HG03159 (cell line): ENCODE results near the gene ELMOD2.
"Not testable (repeated sequence)": the region's sequence is repeated elsewhere in the genome, so short reads cannot be mapped to it uniquely, and the experiment has no call there.

ENCODE experiments used
- ATAC-seq: cut with Tn5 transposase; IDR thresholded peaks from one replicate; pipeline ENCODE4 v1.9.1; 2021; ENCODE audit warnings: mild to moderate bottlenecking, moderate library complexity; ENCODE audit not compliant: unreplicated experiment

ELMOD2 gene, protein sequence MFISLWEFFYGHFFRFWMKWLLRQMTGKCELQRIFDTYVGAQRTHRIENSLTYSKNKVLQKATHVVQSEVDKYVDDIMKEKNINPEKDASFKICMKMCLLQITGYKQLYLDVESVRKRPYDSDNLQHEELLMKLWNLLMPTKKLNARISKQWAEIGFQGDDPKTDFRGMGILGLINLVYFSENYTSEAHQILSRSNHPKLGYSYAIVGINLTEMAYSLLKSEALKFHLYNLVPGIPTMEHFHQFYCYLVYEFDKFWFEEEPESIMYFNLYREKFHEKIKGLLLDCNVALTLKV

GRCh38 chr4:140523857-140524742, at the start of gene ELMOD2:
Gene ELMOD2, plus strand, starts transcription at chr4:140524168. Its CDS starts 1,261 bp downstream, at chr4:140525429.
- peak; percentile 100 for ATAC-seq

DNA sequence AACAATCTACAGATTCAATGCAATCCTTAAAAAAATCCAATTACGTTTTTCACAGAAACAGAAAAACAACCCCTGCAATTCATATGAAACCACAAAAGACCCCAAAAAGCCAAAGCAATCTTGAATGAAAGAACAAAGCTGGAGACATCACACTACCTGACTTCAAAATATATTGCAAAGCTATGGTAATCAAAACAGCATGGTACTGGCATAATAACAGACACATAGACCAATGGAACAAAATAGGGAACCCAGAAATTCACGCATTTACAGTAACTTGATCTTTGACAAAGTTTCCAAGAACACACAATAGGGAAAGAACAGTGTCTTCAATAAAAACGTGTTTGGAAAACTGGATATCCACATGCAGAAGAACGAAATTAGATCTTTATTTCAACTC, 40.5 kb upstream of the ELMOD2 start:
- ATAC-seq: no peak

DNA sequence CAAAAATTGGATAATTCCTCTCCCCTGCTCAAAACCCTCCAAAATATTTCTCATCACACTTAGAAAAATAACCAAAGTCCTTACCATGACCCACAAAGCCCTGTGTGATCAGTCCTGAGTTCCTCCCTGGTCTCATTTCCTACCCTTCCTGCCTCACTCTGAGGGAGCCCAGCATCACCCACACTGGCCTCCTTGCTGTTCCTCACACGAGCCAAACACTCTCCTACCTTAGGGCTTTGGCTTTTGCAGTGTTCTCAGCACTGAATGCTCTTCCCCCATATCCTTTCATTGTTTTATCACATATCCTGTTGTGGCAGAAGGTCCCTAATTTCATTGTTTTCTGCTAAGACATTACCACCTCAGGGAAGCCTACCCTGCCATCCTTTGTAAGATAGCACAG, 38.0 kb upstream of the ELMOD2 start:
- ATAC-seq: no peak

DNA sequence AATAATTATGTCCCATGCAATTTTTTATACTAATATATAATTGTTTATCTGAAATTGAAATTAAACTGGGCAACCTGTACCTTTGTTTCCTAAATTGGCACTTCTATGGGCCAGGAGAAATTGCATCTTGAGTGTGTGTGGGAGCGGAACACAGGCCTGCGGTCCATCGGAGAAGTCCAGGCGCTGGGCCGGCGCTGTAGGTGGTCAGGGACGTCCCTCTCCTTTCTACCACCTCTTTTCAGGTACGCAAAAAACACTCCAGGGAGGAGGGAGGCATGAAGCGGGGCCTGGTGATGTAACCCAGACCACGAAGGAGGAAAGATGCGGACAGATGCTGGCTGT, 26.6 kb upstream of the ELMOD2 start:
- ATAC-seq: no peak

GRCh38 chr4:140497747-140498636, 26.0 kb upstream of the ELMOD2 start, which contains the start of gene MGAT4D:
Gene MGAT4D, minus strand, starts transcription at chr4:140498293. Its CDS starts 71 bp downstream, at chr4:140498222.
- ATAC-seq: no peak

DNA sequence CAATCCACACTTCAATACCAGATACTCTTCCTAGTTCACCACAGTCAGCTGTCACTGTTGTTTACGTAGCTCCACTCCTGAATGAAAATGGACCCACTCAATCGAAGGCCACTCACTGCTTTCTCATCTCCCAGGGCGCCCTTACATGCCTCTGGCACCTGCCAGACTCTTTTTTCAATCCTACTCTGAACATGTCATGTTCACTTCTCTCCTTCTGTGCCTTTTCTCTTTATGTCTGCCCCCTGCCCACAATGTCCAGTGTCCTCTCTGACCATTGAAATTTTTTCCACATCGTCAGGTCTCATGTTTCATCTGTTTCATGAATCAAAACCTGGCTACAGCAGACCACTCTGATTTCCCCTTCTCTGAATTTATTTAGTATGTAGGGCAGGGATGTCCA, 24.6 kb upstream of the ELMOD2 start:
- no peak for ATAC-seq

GRCh38 chr4:140504261-140504660, 19.7 kb upstream of the ELMOD2 start:
- ATAC-seq: no peak

- not testable (repeated sequence) for ATAC-seq
Measured at GRCh38 chr4:140513765-140514164, 10.2 kb upstream of the ELMOD2 start.

- no peak for ATAC-seq
Measured at GRCh38 chr4:140515423-140515822, 8.5 kb upstream of the ELMOD2 start.

GRCh38 chr4:140523370-140523856, 555 bp upstream of the ELMOD2 start:
- ATAC-seq: peak; percentile 8

DNA sequence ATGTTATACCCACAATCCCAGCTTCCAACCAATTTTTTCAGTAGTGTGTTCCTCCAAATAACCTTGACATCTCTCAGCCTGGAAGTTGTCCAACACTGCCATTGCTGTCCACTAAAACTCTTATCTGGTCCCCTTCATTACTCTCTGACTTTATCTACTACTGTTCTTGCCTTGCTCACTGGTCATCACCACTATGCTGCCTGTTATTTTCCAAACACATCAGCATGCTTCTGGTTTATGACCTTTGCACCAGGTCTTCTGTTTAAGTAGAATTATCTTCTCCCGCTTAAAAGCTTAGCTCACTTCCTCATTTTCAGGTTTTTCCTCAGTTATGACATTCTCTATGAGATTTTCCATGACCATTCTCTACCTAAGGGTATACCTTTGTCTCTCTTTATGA, 5.5 kb downstream of the ELMOD2 start:
- no peak for ATAC-seq

DNA sequence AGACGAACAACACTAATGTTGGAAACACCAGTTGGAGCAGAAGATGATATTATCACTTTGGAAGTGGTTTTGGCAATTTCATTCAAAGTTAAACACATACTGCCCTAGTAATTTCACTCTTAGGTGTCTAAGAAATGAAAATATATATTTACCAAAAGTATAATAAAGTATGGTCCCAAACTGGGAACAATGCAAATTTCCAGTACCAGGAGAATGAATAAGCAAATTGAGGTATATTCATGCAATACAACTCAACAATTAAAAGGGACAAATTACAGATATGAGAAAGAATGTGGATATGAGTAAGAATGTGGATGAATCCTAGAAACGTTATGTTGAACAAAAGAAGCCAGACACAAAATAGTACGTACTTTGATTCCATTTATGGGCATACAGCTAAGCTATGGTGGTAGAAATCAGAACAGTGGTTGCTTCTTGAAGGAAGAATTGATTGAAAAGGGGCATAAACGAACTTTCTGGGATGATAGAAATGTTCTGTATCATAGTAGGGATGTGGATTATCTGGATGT, 10.0 kb downstream of the ELMOD2 start:
- no peak for ATAC-seq

GRCh38 chr4:140556372-140557085, 32.6 kb downstream of the ELMOD2 start:
- ATAC-seq: peak; percentile 100

DNA sequence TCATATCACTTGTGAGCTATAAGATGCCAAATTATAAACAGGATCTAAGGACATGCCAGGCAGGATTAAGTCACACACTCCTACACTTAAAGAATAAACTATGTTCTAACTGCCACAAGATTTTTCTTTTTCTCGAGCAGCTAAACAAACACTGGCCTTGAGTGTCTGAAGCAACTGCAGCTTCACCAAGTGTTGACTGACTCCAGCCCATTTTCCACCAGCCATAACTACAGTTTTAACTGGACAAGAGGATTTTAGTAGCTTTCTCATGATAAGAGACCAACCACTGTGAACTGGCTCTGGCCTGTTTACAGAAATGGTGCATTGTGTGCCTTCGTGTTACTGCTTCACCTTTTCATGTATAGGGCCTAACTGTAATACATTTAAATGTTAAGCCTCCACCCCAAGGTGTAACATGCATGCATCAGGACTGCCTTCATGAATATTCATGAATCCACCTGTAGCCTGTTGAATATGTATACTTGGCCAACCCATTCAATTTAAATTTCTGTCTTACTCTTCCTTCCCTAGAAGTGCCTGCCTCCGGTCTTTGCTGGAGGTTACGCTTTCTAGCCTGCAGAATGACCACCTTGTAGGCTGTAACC, 34.0 kb downstream of the ELMOD2 start:
- no peak for ATAC-seq

DNA sequence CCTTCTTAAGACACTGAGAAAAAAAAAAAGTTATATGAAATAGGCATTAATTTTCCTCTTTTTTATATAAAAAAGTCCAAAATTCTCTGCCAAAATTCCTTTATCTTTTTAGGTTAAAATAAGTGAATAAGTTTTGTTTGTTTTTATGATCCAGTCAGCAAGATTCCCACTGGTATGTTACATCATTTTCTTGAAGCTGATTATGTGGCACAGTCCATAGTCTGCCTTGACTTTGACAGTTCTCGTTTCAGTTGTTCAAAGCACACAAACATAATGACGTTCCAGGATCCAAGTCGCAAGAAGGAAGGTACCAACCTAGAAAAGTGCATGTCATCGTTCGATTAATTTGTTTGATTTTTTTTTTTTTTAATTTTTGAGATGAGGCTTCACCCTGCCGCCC, 35.7 kb downstream of the ELMOD2 start:
- no peak for ATAC-seq

DNA sequence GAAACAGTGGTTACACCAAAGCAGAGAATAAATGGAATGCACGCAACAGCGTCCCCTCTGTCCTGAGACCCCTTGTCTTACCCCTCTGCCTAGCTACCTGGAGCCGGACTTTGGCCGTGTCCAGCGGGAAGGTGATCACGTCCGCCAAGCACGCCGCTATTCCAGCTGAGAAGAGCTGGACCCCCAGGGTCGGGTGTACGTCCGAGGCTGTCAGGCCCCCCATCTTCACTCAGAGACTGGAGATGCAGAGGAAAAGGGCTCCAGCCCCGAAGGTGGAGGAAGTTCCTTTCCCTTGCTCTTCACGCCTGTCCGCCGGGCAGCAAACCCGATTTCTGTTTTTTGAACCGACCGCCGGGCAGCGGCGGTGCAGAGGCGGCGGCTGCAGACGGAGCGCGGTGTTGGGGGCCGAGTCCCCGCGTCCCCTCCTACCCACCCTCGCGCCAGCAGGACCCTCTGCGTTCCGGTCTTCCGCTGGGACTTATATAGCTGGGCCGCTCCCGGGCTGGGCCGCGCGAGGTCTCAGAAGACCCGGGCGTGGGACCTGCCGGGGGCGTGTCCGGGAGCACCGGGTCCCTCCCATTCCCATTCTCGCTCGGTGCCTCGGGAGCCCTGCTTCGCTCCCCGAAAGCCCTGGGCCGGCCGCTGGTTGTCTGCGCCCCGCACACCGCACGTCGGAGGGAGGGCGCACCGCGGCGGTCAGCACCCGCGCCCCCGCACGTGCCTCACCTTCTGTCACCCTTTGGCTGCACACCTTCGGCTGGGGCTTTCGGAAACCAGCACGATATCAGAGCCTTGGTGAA, 44.7 kb downstream of the ELMOD2 start, which contains the start of gene UCP1:
TSS of gene UCP1 (minus strand) at position 455 of the 800 bp plus-strand sequence. CDS start at position 223, 232 bp downstream.
- ATAC-seq: no peak

DNA sequence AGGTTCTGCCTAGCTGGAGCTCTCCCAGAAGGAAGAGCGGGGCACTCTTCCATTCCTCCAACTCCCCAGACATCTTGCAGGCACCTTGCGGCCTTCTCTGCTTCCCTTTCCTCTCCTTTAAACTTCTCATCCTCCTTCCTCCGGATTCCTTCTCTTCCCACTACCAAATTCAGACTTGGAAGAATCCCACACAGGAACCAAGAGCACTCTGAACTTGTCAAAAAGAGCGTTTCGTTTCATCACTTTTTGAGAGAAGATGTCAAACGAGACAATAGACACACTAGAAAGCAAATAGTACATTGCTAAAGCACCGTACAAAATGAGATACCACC, 45.3 kb downstream of the ELMOD2 start:
- no peak for ATAC-seq

- ATAC-seq: no peak
Measured at GRCh38 chr4:140571620-140572019, 47.7 kb downstream of the ELMOD2 start.

DNA sequence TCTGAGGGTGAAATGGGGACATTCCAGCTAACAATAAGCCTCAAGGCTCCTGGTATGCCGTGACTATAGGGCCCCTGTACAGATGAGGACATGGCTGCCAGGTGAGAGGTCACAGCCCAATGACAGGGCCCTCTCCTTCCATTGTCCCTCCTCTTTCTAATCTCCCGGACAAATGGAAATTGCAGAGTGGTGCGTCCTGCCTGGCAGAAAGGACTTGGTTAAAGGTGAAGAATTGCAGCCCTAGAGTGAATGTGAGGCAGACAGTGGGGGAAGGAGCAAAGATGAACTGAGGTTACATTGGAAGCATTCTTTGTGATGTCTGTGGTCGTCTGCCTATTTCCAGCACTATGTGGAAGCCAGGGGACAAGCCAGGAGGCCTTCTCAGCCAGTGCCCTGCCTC, 51.5 kb downstream of the ELMOD2 start:
- ATAC-seq: no peak
